CD14-positive monocyte (primary cell): ENCODE results near the gene GTF2F2. TPM values are rescaled to one million over a fixed set of nuclear protein-coding genes. Genes with fewer than 3 reads are reported as not detected.

Experiments
- DNase-seq, 3 donors: peaks; one replicate each; pipeline ENCODE4 v3.0.0-alpha.2; 2011 to 2022
- H2AFZ ChIP-seq: 2 replicates; pipeline ENCODE4 v1.6.0; 2012; ENCODE audit warnings: mild to moderate bottlenecking, low read depth, low read length, inconsistent platforms; ENCODE audit not compliant: insufficient read depth, poor library complexity, severe bottlenecking
- H3K27ac ChIP-seq, 2 donors: 1 replicate in 1 of 2; 2 replicates in 1 of 2; pipeline ENCODE4 v1.5.1; 2012 to 2013; ENCODE audit warnings: low read length in 2 of 2, control low read depth in 1 of 2, inconsistent platforms in 1 of 2, low read depth in 1 of 2, mild to moderate bottlenecking in 1 of 2
- H3K27me3 ChIP-seq, 2 donors: one replicate each; pipeline versions ENCODE4 v1.6.0 to v1.6.1; 2011 to 2013; ENCODE audit warnings: low read length in 2 of 2; ENCODE audit not compliant: control insufficient read depth in 2 of 2, insufficient read depth in 2 of 2
- H3K36me3 ChIP-seq, 2 donors: replicated peaks in 1 of 2; 1 replicate in 1 of 2; 2 replicates in 1 of 2; pipeline versions ENCODE4 v1.5.1 to v1.6.1; 2012 to 2013; ENCODE audit warnings: low read length in 2 of 2, control low read depth in 1 of 2, inconsistent platforms in 1 of 2, mild to moderate bottlenecking in 1 of 2; ENCODE audit not compliant: insufficient read depth in 2 of 2, control insufficient read depth in 1 of 2
- H3K4me1 ChIP-seq, 2 donors: 1 replicate in 1 of 2; 2 replicates in 1 of 2; pipeline versions ENCODE4 v1.5.1 to v1.6.1; 2012 to 2013; ENCODE audit warnings: low read length in 2 of 2, control low read depth in 1 of 2, inconsistent platforms in 1 of 2, mild to moderate bottlenecking in 1 of 2, moderate library complexity in 1 of 2; ENCODE audit not compliant: insufficient read depth in 2 of 2, control insufficient read depth in 1 of 2
- H3K4me2 ChIP-seq: replicated peaks from 2 replicates; pipeline ENCODE3; 2012; ENCODE audit warnings: low read length, moderate library complexity, mild to moderate bottlenecking; ENCODE audit not compliant: poor library complexity, severe bottlenecking; ENCODE audit errors: extremely low read depth
- H3K4me3 ChIP-seq, 3 experiments: fragments of 200-600 bp in 1 of 3; sonication (generic) in 1 of 3; replicated peaks in 1 of 3; 1 replicate in 2 of 3; 2 replicates in 1 of 3; pipeline ENCODE4 v1.5.1; 2011 to 2013; ENCODE audit warnings: low read length in 3 of 3, mild to moderate bottlenecking in 3 of 3, control low read depth in 2 of 3, low read depth in 2 of 3, inconsistent platforms in 1 of 3, moderate library complexity in 1 of 3
- H3K79me2 ChIP-seq: 2 replicates; pipeline ENCODE4 v1.6.0; 2012; ENCODE audit warnings: mild to moderate bottlenecking, control low read depth, inconsistent platforms, low read length, moderate library complexity; ENCODE audit not compliant: insufficient read depth
- H3K9ac ChIP-seq: 2 replicates; pipeline ENCODE4 v1.6.0; 2017; ENCODE audit warnings: low read length, mild to moderate bottlenecking; ENCODE audit not compliant: insufficient read depth, poor library complexity, severe bottlenecking
- H3K9me3 ChIP-seq, 2 donors: replicated peaks in 1 of 2; 1 replicate in 1 of 2; 2 replicates in 1 of 2; pipeline versions ENCODE4 v1.5.1 to v1.6.1; 2012 to 2013; ENCODE audit warnings: low read length in 2 of 2, control low read depth in 1 of 2; ENCODE audit not compliant: control insufficient read depth in 1 of 2, insufficient read depth in 1 of 2
- H4K20me1 ChIP-seq: 2 replicates; pipeline ENCODE4 v1.6.0; 2012; ENCODE audit warnings: mild to moderate bottlenecking, low read length, control low read depth, moderate library complexity; ENCODE audit not compliant: insufficient read depth
- H3K27ac Mint-ChIP-seq, 7 donors: one replicate each; pipeline ENCODE4 v1.8.0; 2020; ENCODE audit warnings: mild to moderate bottlenecking in 7 of 7, mixed read lengths in 7 of 7, moderate library complexity in 6 of 7, inconsistent platforms in 2 of 7
- H3K27me3 Mint-ChIP-seq, 3 donors: one replicate each; pipeline ENCODE4 v1.8.0; 2021 to 2022; ENCODE audit warnings: low read depth in 3 of 3, mild to moderate bottlenecking in 3 of 3, mixed read lengths in 3 of 3, moderate library complexity in 3 of 3, inconsistent platforms in 1 of 3
- H3K36me3 Mint-ChIP-seq, 2 donors: one replicate each; pipeline ENCODE4 v1.8.0; 2020; ENCODE audit warnings: mixed read lengths in 2 of 2, inconsistent platforms in 1 of 2, mild to moderate bottlenecking in 1 of 2
- H3K4me1 Mint-ChIP-seq: one replicate; pipeline ENCODE4 v1.8.0; 2020; ENCODE audit warnings: mild to moderate bottlenecking, mixed read lengths
- H3K4me3 Mint-ChIP-seq, 2 donors: one replicate each; pipeline ENCODE4 v1.8.0; 2020; ENCODE audit warnings: mild to moderate bottlenecking in 2 of 2, mixed read lengths in 2 of 2, moderate library complexity in 1 of 2
- H3K9me3 Mint-ChIP-seq, 7 donors: one replicate each; pipeline ENCODE4 v1.8.0; 2020 to 2022; ENCODE audit warnings: mixed read lengths in 7 of 7, mild to moderate bottlenecking in 6 of 7, moderate library complexity in 6 of 7, inconsistent platforms in 2 of 7
- CTCF ChIP-seq: fragments of 200-600 bp; IDR thresholded peaks from one replicate; pipeline ENCODE4 v1.8.0; 2022; ENCODE audit warnings: antibody characterized with exemption, mild to moderate bottlenecking
- WGBS: methylation state at CpG from one replicate; pipeline ENCODE4 v1.1.5; 2013; ENCODE audit warnings: missing lambda C conversion rate; ENCODE audit not compliant: insufficient coverage; 5-methylcytosine and 5-hydroxymethylcytosine counted together
- intact Hi-C, 2 donors: fragments of 100-400 bp; cut with micrococcal nuclease; formaldehyde crosslinking; loops; one replicate each; pipeline versions ENCODE4 v1.15.0 to v1.15.1; 2023
- polyA plus RNA-seq, 3 donors: library from polyadenylated mRNA; depleted of rRNA in 1 of 3; unstranded in 2 of 3; stranded (reverse) in 1 of 3; fragments of 300-500 nt in 2 of 3; fragments of >200 nt in 1 of 3; fragmentation: Illumina TruSeq in 2 of 3; gene quantifications; 1 replicate in 2 of 3; 2 replicates in 1 of 3; pipeline ENCODE4 v1.2.3, GENCODE V29; 2012 to 2021

GTF2F2 gene
- polyA plus RNA-seq, 3 donors: 8.1 to 10.4 (median 8.5) TPM

GRCh38 chr13:45238945-45239795, 118.9 kb downstream of the GTF2F2 start:
- Histone ChIP-seq H2AFZ (no peak overlapping the region), H3K9me3 (no peaks in the 10 kb centered on the region), H3K4me3 (no peak overlapping the region), H3K36me3 (peaks cover 2 to 7% of the 10 kb centered on the region in 2 donors), H3K27ac (no peak overlapping the region), H3K79me2 (no peaks in the 10 kb centered on the region), H4K20me1 (peaks cover 9% of the 10 kb centered on the region), H3K9ac (no peak overlapping the region), H3K4me1 (no peaks in the 10 kb centered on the region), H3K4me2 (no peak overlapping the region), H3K27me3 (no peaks in the 10 kb centered on the region)
- no peak for DNase-seq
- Mint-ChIP-seq H3K4me3 (no peak overlapping the region), H3K27me3 (peaks cover 1 to 3% (median 2%) of the 10 kb centered on the region in 3 donors), H3K9me3 (no peaks in the 10 kb centered on the region), H3K36me3 (peaks cover 7 to 10% of the 10 kb centered on the region in 2 donors), H3K27ac (peak overlapping the region in 2 of 7 donors; percentile 56 to 66), H3K4me1 (peaks cover 5% of the 10 kb centered on the region)
- no peak for TF ChIP-seq CTCF
- WGBS: 100% methylated on average over 1 of the region's 4 CpGs
- intact Hi-C loops: no loop called here

GRCh38 chr13:45240143-45240542, 119.8 kb downstream of the GTF2F2 start:
- Histone ChIP-seq H3K27me3 (no peaks in the 10 kb centered on the region), H2AFZ (no peak overlapping the region), H3K9ac (no peak overlapping the region), H3K4me1 (no peaks in the 10 kb centered on the region), H3K27ac (no peak overlapping the region), H3K79me2 (no peaks in the 10 kb centered on the region), H4K20me1 (peaks cover 12% of the 10 kb centered on the region), H3K4me3 (no peak overlapping the region), H3K36me3 (peaks cover 2 to 7% of the 10 kb centered on the region in 2 donors), H3K4me2 (no peak overlapping the region), H3K9me3 (no peaks in the 10 kb centered on the region)
- Mint-ChIP-seq H3K9me3 (no peaks in the 10 kb centered on the region), H3K27me3 (peaks cover 1 to 3% (median 2%) of the 10 kb centered on the region in 3 donors), H3K4me1 (peaks cover 5% of the 10 kb centered on the region), H3K4me3 (no peak overlapping the region), H3K27ac (no peak overlapping the region), H3K36me3 (peaks cover 7 to 10% of the 10 kb centered on the region in 2 donors)
- no peak for DNase-seq
- intact Hi-C loops: no loop called here
- TF ChIP-seq CTCF: no peak
